Measurements from ENCODE around the gene HDAC4.

The HDAC4 gene

GRCh38 chr2:239385096-239386000 is 15.5 kb downstream of the HDAC4 start:
- in situ Hi-C loops (cut with MboI; ENCODE audit: low sequenced_read_pairs): no loop called here

GRCh38 chr2:239383759-239384156 is 17.1 kb downstream of the HDAC4 start:
- in situ Hi-C loops (cut with MboI; ENCODE audit: low sequenced_read_pairs): no loop called here

- in situ Hi-C loops (cut with MboI; ENCODE audit: low sequenced_read_pairs): no loop called here
Observed at GRCh38 chr2:239383036-239383758, 17.6 kb downstream of the HDAC4 start.

- in situ Hi-C loops (cut with MboI; ENCODE audit: low sequenced_read_pairs): no loop called here
Observed at GRCh38 chr2:239382384-239382880, 18.4 kb downstream of the HDAC4 start.

GRCh38 chr2:239381709-239382134 is 19.1 kb downstream of the HDAC4 start:
- in situ Hi-C loops (cut with MboI; ENCODE audit: low sequenced_read_pairs): no loop called here

- in situ Hi-C loops (cut with MboI; ENCODE audit: low sequenced_read_pairs): no loop called here
Observed at GRCh38 chr2:239380831-239381708, 19.8 kb downstream of the HDAC4 start.

- in situ Hi-C loops (cut with MboI; ENCODE audit: low sequenced_read_pairs): no loop called here
Observed at GRCh38 chr2:239379641-239380170, 21.1 kb downstream of the HDAC4 start.

- in situ Hi-C loops (cut with MboI; ENCODE audit: low sequenced_read_pairs): no loop called here
Observed at GRCh38 chr2:239378918-239379640, 21.7 kb downstream of the HDAC4 start.

GRCh38 chr2:239378021-239378917 is 22.6 kb downstream of the HDAC4 start:
- in situ Hi-C loops (cut with MboI; ENCODE audit: low sequenced_read_pairs): no loop called here

GRCh38 chr2:239377591-239377990 is 23.2 kb downstream of the HDAC4 start:
- in situ Hi-C loops (cut with MboI; ENCODE audit: low sequenced_read_pairs): no loop called here

- in situ Hi-C loops (cut with MboI; ENCODE audit: low sequenced_read_pairs): no loop called here
Observed at GRCh38 chr2:239376942-239377531, 23.8 kb downstream of the HDAC4 start.

GRCh38 chr2:239376351-239376750 is 24.5 kb downstream of the HDAC4 start:
- in situ Hi-C loops (cut with MboI; ENCODE audit: low sequenced_read_pairs): no loop called here

- in situ Hi-C loops (cut with MboI; ENCODE audit: low sequenced_read_pairs): no loop called here
Observed at GRCh38 chr2:239375278-239376061, 25.4 kb downstream of the HDAC4 start.

GRCh38 chr2:239374896-239375277 is 25.9 kb downstream of the HDAC4 start:
- in situ Hi-C loops (cut with MboI; ENCODE audit: low sequenced_read_pairs): no loop called here

- in situ Hi-C loops (cut with MboI; ENCODE audit: low sequenced_read_pairs): no loop called here
Observed at GRCh38 chr2:239372835-239373234, 28.0 kb downstream of the HDAC4 start.

- in situ Hi-C loops (cut with MboI; ENCODE audit: low sequenced_read_pairs): no loop called here
Observed at GRCh38 chr2:239371726-239372686, 28.8 kb downstream of the HDAC4 start.

All from HL-60/S4 treated with phorbol 12-myristate 13-acetate at 8.2 ng/mL for 4 days and 3 days (cell line).